ENCODE measurements around the gene SMURF1.

DNA sequence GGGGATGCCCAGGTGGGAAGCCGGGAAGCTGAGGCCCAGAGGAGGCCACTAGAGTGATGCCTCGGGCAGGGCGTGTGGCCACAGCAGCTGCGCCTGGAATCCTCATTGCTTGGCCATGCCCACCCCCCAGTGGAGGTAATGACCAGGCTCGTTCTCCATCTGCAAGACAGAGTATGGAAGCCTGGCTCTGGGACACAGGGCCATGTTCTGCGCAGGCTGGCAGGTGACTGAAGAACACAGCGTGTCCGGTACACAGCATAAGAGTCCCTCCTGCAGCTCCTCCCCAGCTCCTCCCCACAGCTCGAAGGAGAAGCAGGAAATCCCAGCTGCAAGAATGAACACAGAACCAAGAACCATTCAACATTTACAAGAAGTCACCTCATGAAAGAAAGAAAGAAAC, 64.8 kb downstream of the SMURF1 start:
- no peak for TF ChIP-seq CTCF (IDR thresholded peaks at IDR 0.05)
- no peak for TF ChIP-seq EP300 (IDR thresholded peaks at IDR 0.05; ENCODE audit: low read depth)
- no peak for TF ChIP-seq POLR2AphosphoS5 (IDR thresholded peaks at IDR 0.05)
